ENCODE data around the gene PPP4R2. TPM values are rescaled to one million over a fixed set of nuclear protein-coding genes. Genes with fewer than 3 reads are reported as not detected.

PPP4R2 gene
- total and polyA plus RNA-seq, 10 of the 15 experiments (the other 5 are each of a cell fraction or from before 2014, with no cell fraction given), result 16.7 to 83.4 (median 38.9) TPM

DNA sequence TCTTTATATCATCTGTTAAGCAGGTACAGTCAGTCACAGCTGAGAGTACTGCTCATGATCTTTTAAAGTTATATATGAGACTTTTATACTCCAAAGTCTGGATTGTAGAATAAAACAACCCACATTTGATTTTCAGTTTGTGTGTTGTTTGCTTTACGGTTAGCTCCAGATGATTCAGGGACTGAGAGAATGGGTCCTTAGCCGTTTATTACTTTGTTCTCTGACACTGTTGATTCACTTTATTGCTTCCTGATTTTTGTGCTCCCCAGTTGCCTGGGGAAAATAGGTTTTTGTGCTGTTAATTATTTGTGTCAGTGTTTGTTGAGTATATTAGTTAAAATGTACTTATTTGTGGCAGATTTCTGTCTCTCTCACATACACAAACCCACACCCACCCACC lies 56.2 kb downstream of the PPP4R2 start (continued):
- TF ChIP-seq JUND (IDR thresholded peaks at IDR 0.05; ENCODE audit: low read depth, low read length) (no peak), FOXM1 (IDR thresholded peaks at IDR 0.05; ENCODE audit: low read depth, low read length) (no peak)

DNA sequence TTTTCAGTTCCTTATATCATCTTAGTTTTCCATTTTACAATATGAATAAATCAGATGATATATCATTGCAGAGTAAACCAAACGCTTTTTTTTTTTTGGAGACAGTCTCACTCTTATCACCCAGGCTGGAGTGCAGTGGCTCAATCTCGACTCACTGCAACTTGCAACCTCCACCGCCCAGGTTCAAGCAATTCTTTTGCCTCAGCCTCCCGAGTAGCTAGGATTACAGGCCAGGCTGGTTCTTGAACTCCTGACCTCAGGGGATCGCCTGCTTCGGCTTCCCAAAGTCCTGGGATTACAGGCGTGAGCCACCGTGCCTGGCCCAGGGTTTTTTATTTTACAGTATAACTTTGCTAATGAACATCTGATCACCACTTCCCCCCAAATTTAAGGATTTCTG lies 59.0 kb downstream of the PPP4R2 start:
- Histone ChIP-seq H3K27ac (ENCODE audit: control insufficient read depth, insufficient read depth) (no peak overlapping the region), H2AFZ (ENCODE audit: control insufficient read depth, low read depth, low read length) (no peak overlapping the region), H3K4me3 (no peak overlapping the region), H3K27me3 (replicated peaks in 1 of 2; ENCODE audit: control insufficient read depth in 2 of 2, insufficient read depth in 2 of 2, low read length in 1 of 2) (no peaks in the 10 kb centered on the region), H3K9ac (ENCODE audit: control insufficient read depth, insufficient read depth, low read length) (no peak overlapping the region), H3K9me3 (replicated peaks; ENCODE audit: control insufficient read depth, insufficient read depth, low read length) (no peaks in the 10 kb centered on the region), H4K20me1 (ENCODE audit: control insufficient read depth, insufficient read depth) (no peaks in the 10 kb centered on the region), H3K79me2 (ENCODE audit: control insufficient read depth, insufficient read depth, low read length) (peaks cover 34% of the 10 kb centered on the region), H3K36me3 (ENCODE audit: control insufficient read depth in 2 of 2, insufficient read depth in 2 of 2, low read length in 1 of 2) (peaks cover 2 to 4% of the 10 kb centered on the region in 2 experiments; a peak in 3 of 4 replicates), H3K4me1 (ENCODE audit: control insufficient read depth, insufficient read depth, low read length) (no peaks in the 10 kb centered on the region), H3K4me2 (ENCODE audit: control insufficient read depth, insufficient read depth) (no peak overlapping the region)
- ChIA-PET CTCF (interaction anchor here (0.6 to 8.0 kb wide), 33 partner anchors 9 to 585 kb away, joined by 3 to 110 read pairs (median 7); partner anchors contain the start of gene PPP4R2), SMC1A (ENCODE audit: uncharacterized antibody, unreplicated experiment) (interaction anchor here (1.0 to 5.3 kb wide), 17 partner anchors 9 to 234 kb away, joined by 3 to 67 read pairs (median 8); partner anchors contain the start of gene PPP4R2), RAD21 (ENCODE audit: unreplicated experiment) (interaction anchor here (0.6 to 4.4 kb wide), 11 partner anchors 27 to 1203 kb away, joined by 3 to 51 read pairs (median 5); partner anchors contain the start of gene PPP4R2), POLR2A (interaction anchor here (0.7 to 1.1 kb wide), 2 partner anchors 59 to 103 kb away, joined by 4 to 6 read pairs; partner anchors contain the start of gene PPP4R2)
- no peak for ATAC-seq
- in situ Hi-C loops (cut with MboI), result loop anchor here (5.0 to 10.0 kb wide), 2 partner anchors 118 to 201 kb away; no protein-coding TSS in a partner anchor
- no peak for TF ChIP-seq TBL1XR1 (IDR thresholded peaks at IDR 0.05; ENCODE audit: low read depth, low read length)
- TF ChIP-seq, protein P1, sequence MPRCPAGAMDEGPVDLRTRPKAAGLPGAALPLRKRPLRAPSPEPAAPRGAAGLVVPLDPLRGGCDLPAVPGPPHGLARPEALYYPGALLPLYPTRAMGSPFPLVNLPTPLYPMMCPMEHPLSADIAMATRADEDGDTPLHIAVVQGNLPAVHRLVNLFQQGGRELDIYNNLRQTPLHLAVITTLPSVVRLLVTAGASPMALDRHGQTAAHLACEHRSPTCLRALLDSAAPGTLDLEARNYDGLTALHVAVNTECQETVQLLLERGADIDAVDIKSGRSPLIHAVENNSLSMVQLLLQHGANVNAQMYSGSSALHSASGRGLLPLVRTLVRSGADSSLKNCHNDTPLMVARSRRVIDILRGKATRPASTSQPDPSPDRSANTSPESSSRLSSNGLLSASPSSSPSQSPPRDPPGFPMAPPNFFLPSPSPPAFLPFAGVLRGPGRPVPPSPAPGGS (IDR thresholded peaks at IDR 0.05; ENCODE audit: borderline replicate concordance, insufficient read depth, low read depth, low read length, poor library complexity, severe bottlenecking), result no peak
- no peak for TF ChIP-seq POU2F2 (IDR thresholded peaks at IDR 0.05; ENCODE audit: borderline replicate concordance, low read depth, low read length)
- no peak for TF ChIP-seq BRCA1 (IDR thresholded peaks at IDR 0.05; ENCODE audit: low read depth, low read length)
- TF ChIP-seq, protein P2, sequence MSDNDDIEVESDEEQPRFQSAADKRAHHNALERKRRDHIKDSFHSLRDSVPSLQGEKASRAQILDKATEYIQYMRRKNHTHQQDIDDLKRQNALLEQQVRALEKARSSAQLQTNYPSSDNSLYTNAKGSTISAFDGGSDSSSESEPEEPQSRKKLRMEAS (IDR thresholded peaks at IDR 0.05; ENCODE audit: low read depth, low read length), result no peak
- DNase-seq (ENCODE audit: low read depth, low spot score), result no peak
- intact Hi-C loops (cut with micrococcal nuclease; ENCODE audit: unreplicated experiment), result no loop called here
- no peak for FAIRE-seq
- BruUV-seq (replicated peaks), result no TSS peak
- 92% methylated on average over 7 of the region's 8 CpGs for WGBS (ENCODE audit: insufficient coverage, insufficient replicate concordance, low lambda C conversion rate, missing lambda C conversion rate)
